SK-N-MC (cell line): ENCODE results near the gene SIVA1.

Experiments used
- EZH2 ChIP-seq: fragments of 200-600 bp; sonication (generic); IDR thresholded peaks from one replicate; pipeline ENCODE4 v1.6.1; 2017; ENCODE audit warnings: antibody characterized with exemption
- POLR2AphosphoS5 ChIP-seq: IDR thresholded peaks from 2 replicates; pipeline ENCODE4 v1.6.1; 2012; ENCODE audit warnings: mild to moderate bottlenecking, low read depth, low read length, borderline replicate concordance

GRCh38 chr14:104734051-104734587 is 18.8 kb upstream of the SIVA1 start:
- TF ChIP-seq EZH2 (no peak), POLR2AphosphoS5 (no peak)
